WTC11 (cell line): ENCODE measurements around the gene ANKRD1. TPM values are rescaled to one million over a fixed set of nuclear protein-coding genes. Genes with fewer than 3 reads are reported as not detected.

Experiments
- ATAC-seq: fragments of 200-7000 bp; cut with Tn5 transposase; 2 replicates; pipeline ENCODE4 v1.10.0; 2021; ENCODE audit warnings: mild to moderate bottlenecking, moderate library complexity
- CTCF ChIA-PET: fragments of 300-600 bp; sonication (Branson Sonifier 250); formaldehyde crosslinking; loops from one replicate; lab custom pipeline; 2021; ENCODE audit warnings: antibody characterized with exemption; lab: Charles Lee
- POLR2A ChIA-PET: fragments of 350-600 bp; sonication (Branson Sonifier 250); formaldehyde crosslinking; loops from one replicate; lab custom pipeline; 2021; ENCODE audit warnings: antibody characterized with exemption; lab: Charles Lee
- DNase-seq: peaks from one replicate; pipeline ENCODE4 v3.0.0; 2021; ENCODE audit warnings: low spot score
- H3K27ac Mint-ChIP-seq: 2 replicates; pipeline ENCODE4 v1.8.0; 2021; ENCODE audit warnings: mixed read lengths
- H3K27me3 Mint-ChIP-seq: 2 replicates; pipeline ENCODE4 v1.8.0; 2021; ENCODE audit warnings: low read depth, mild to moderate bottlenecking, moderate library complexity, mixed read lengths
- H3K36me3 Mint-ChIP-seq: 2 replicates; pipeline ENCODE4 v1.8.0; 2021; ENCODE audit warnings: mixed read lengths
- H3K4me1 Mint-ChIP-seq: 2 replicates; pipeline ENCODE4 v1.8.0; 2022; ENCODE audit warnings: mixed read lengths
- H3K4me3 Mint-ChIP-seq: 2 replicates; pipeline ENCODE4 v1.8.0; 2021; ENCODE audit warnings: mild to moderate bottlenecking, moderate library complexity, mixed read lengths
- H3K9me3 Mint-ChIP-seq: 2 replicates; pipeline ENCODE4 v1.8.0; 2021; ENCODE audit warnings: mixed read lengths
- AR ChIP-seq: fragments of 250-450 bp; sonication (Bioruptor Pico); IDR thresholded peaks from 2 replicates; pipeline ENCODE4 v1.9.0; 2021; ENCODE audit warnings: mild to moderate bottlenecking
- CTCF ChIP-seq: fragments of 200-600 bp; IDR thresholded peaks from 2 replicates; pipeline ENCODE4 v1.8.0; 2022; ENCODE audit warnings: antibody characterized with exemption
- EMX1 ChIP-seq: fragments of 250-450 bp; sonication (Bioruptor Pico); IDR thresholded peaks from 2 replicates; pipeline ENCODE4 v1.8.0; 2021; ENCODE audit warnings: mild to moderate bottlenecking
- ERG ChIP-seq: fragments of 250-450 bp; sonication (Bioruptor Pico); IDR thresholded peaks from 2 replicates; pipeline ENCODE4 v1.8.0; 2021; ENCODE audit warnings: mild to moderate bottlenecking
- ETV6 ChIP-seq: sonication (generic); formaldehyde crosslinking; IDR thresholded peaks from 2 replicates; pipeline ENCODE4 v1.8.1; 2022; ENCODE audit warnings: mild to moderate bottlenecking, missing genetic modification reagents
- FOXP1 ChIP-seq: sonication (generic); formaldehyde crosslinking; IDR thresholded peaks from 2 replicates; pipeline ENCODE4 v1.8.0; 2022; ENCODE audit warnings: missing genetic modification reagents, mild to moderate bottlenecking, moderate library complexity, borderline replicate concordance
- IRF1 ChIP-seq: sonication (generic); formaldehyde crosslinking; IDR thresholded peaks from 2 replicates; pipeline ENCODE4 v1.8.0; 2023; ENCODE audit warnings: missing genetic modification reagents
- JAZF1 ChIP-seq: fragments of 250-450 bp; sonication (Bioruptor Pico); IDR thresholded peaks from 2 replicates; pipeline ENCODE4 v1.9.0; 2021; ENCODE audit warnings: moderate library complexity, mild to moderate bottlenecking, inconsistent platforms
- NFATC4 ChIP-seq: fragments of 250-450 bp; sonication (Bioruptor Pico); IDR thresholded peaks from 2 replicates; pipeline ENCODE4 v1.9.0; 2021; ENCODE audit warnings: mild to moderate bottlenecking
- NFE2L1 ChIP-seq: sonication (generic); formaldehyde crosslinking; IDR thresholded peaks from 2 replicates; pipeline ENCODE4 v1.8.1; 2023; ENCODE audit warnings: missing genetic modification reagents
- PRRX2 ChIP-seq: fragments of 250-450 bp; sonication (Bioruptor Pico); IDR thresholded peaks from 2 replicates; pipeline ENCODE4 v1.8.0; 2021; ENCODE audit warnings: mild to moderate bottlenecking
- SP1 ChIP-seq: sonication (generic); formaldehyde crosslinking; conservative IDR thresholded peaks from 2 replicates; pipeline ENCODE4 v1.8.1; 2022; ENCODE audit warnings: missing genetic modification reagents
- TCF7 ChIP-seq: sonication (generic); formaldehyde crosslinking; IDR thresholded peaks from 2 replicates; pipeline ENCODE4 v1.8.0; 2022; ENCODE audit warnings: mild to moderate bottlenecking, low read depth, missing genetic modification reagents, moderate library complexity
- TP53 ChIP-seq: sonication (generic); formaldehyde crosslinking; IDR thresholded peaks from 2 replicates; pipeline ENCODE4 v1.8.1; 2023; ENCODE audit warnings: mild to moderate bottlenecking, missing genetic modification reagents
- USF1 ChIP-seq: sonication (generic); formaldehyde crosslinking; IDR thresholded peaks from 2 replicates; pipeline ENCODE4 v1.8.0; 2022; ENCODE audit warnings: mild to moderate bottlenecking, missing genetic modification reagents
- ZBTB21 ChIP-seq: sonication (generic); formaldehyde crosslinking; IDR thresholded peaks from 2 replicates; pipeline ENCODE4 v1.8.1; 2023; ENCODE audit warnings: mild to moderate bottlenecking, missing genetic modification reagents, borderline replicate concordance
- ZNF121 ChIP-seq: sonication (generic); formaldehyde crosslinking; IDR thresholded peaks from 2 replicates; pipeline ENCODE4 v1.8.0; 2023; ENCODE audit warnings: missing genetic modification reagents
- ZNF263 ChIP-seq: sonication (generic); formaldehyde crosslinking; IDR thresholded peaks from 2 replicates; pipeline ENCODE4 v1.8.1; 2022; ENCODE audit warnings: low read depth, mild to moderate bottlenecking, moderate library complexity, missing genetic modification reagents
- ZNF317 ChIP-seq: sonication (generic); formaldehyde crosslinking; IDR thresholded peaks from 2 replicates; pipeline ENCODE4 v1.8.1; 2023; ENCODE audit warnings: low read depth, mild to moderate bottlenecking, moderate library complexity, missing genetic modification reagents, borderline replicate concordance
- ZNF416 ChIP-seq: fragments of 250-450 bp; sonication (Bioruptor Pico); IDR thresholded peaks from 2 replicates; pipeline ENCODE4 v1.9.0; 2021; ENCODE audit warnings: mild to moderate bottlenecking, inconsistent platforms
- ZNF423 ChIP-seq: fragments of 250-450 bp; sonication (Bioruptor Pico); IDR thresholded peaks from 2 replicates; pipeline ENCODE4 v2.1.2; 2022; ENCODE audit warnings: mild to moderate bottlenecking, moderate library complexity
- ZNF425 ChIP-seq: fragments of 250-450 bp; sonication (Bioruptor Pico); conservative IDR thresholded peaks from 2 replicates; pipeline ENCODE4 v1.9.0; 2021; ENCODE audit warnings: mild to moderate bottlenecking
- ZSCAN18 ChIP-seq: fragments of 250-450 bp; sonication (Bioruptor Pico); IDR thresholded peaks from 2 replicates; pipeline ENCODE4 v2.1.2; 2022; ENCODE audit warnings: mild to moderate bottlenecking, moderate library complexity
- total RNA-seq: library from RNA; stranded (reverse); gene quantifications from 3 replicates; pipeline ENCODE4 v1.2.3, GENCODE V29; 2021

The ANKRD1 gene
- total RNA-seq, 1 experiment from 2014 or later = not detected

- no peaks in the 10 kb centered on the region for H3K9me3 Mint-ChIP-seq
- CTCF ChIA-PET = no interaction called here
- no peak overlapping the region for H3K27ac Mint-ChIP-seq
- H3K4me1 Mint-ChIP-seq = no peaks in the 10 kb centered on the region
- POLR2A ChIA-PET = no interaction called here
- DNase-seq (no peak), ATAC-seq (no peak)
- H3K36me3 Mint-ChIP-seq = no peaks in the 10 kb centered on the region
- no peak for TF ChIP-seq ZNF263 (CRISPR knock-in tag)
- no peak for TF ChIP-seq JAZF1
- TF ChIP-seq EMX1 (CRISPR knock-in tag) = no peak
- no peak for TF ChIP-seq IRF1 (CRISPR knock-in tag)
- TF ChIP-seq NFATC4 (CRISPR knock-in tag) = no peak
- TF ChIP-seq SP1 = no peak
- TF ChIP-seq AR (CRISPR knock-in tag) = no peak
- TF ChIP-seq CTCF = no peak
- no peak for TF ChIP-seq ZNF423 (CRISPR knock-in tag)
- no peak for TF ChIP-seq ZNF425 (CRISPR knock-in tag)
- no peak for TF ChIP-seq ZNF121
- TF ChIP-seq ZSCAN18 (CRISPR knock-in tag) = no peak
- TF ChIP-seq PRRX2 (CRISPR knock-in tag) = no peak
- TF ChIP-seq ZNF317 (CRISPR knock-in tag) = no peak
- no peak for TF ChIP-seq ZNF416 (CRISPR knock-in tag)
- no peak overlapping the region for H3K4me3 Mint-ChIP-seq
- peaks cover 77% of the 10 kb centered on the region for H3K27me3 Mint-ChIP-seq
Measured at GRCh38 chr10:90966146-90966545, 45.3 kb upstream of the ANKRD1 start.

GRCh38 chr10:90965720-90966119 lies 44.8 kb upstream of the ANKRD1 start:
- peaks cover 81% of the 10 kb centered on the region for H3K27me3 Mint-ChIP-seq
- DNase-seq (no peak), ATAC-seq (no peak)
- ChIA-PET CTCF (no interaction called here), POLR2A (no interaction called here)
- H3K36me3 Mint-ChIP-seq = no peaks in the 10 kb centered on the region
- H3K9me3 Mint-ChIP-seq = no peaks in the 10 kb centered on the region
- no peak overlapping the region for H3K27ac Mint-ChIP-seq
- TF ChIP-seq NFE2L1 (CRISPR knock-in tag) (no peak), ZNF416 (CRISPR knock-in tag) (no peak), ERG (CRISPR knock-in tag) (no peak), EMX1 (CRISPR knock-in tag) (no peak), PRRX2 (CRISPR knock-in tag) (no peak), ETV6 (no peak), ZBTB21 (CRISPR knock-in tag) (no peak), TP53 (CRISPR knock-in tag) (no peak), CTCF (no peak), USF1 (no peak), TCF7 (CRISPR knock-in tag) (no peak), FOXP1 (CRISPR knock-in tag) (no peak)
- H3K4me3 Mint-ChIP-seq = no peak overlapping the region
- H3K4me1 Mint-ChIP-seq = no peaks in the 10 kb centered on the region
